Measurements from ENCODE around the gene MRPL10. TPM values are rescaled to one million over a fixed set of nuclear protein-coding genes. Genes with fewer than 3 reads are reported as not detected.

The MRPL10 gene
- total and polyA plus RNA-seq, 2 donors (not counting 1 experiment from before 2014, with no cell fraction given): 31.0 to 44.7 TPM

- DNase-seq (ENCODE audit: low read depth in 2 of 2): no peak
- Histone ChIP-seq H3K4me3 (replicated peaks in 1 of 4; ENCODE audit: control extremely low read depth in 1 of 4, insufficient read depth in 1 of 4, low read depth in 3 of 4, low read length in 4 of 4) (no peak overlapping the region), H3K27me3 (ENCODE audit: control insufficient read depth, insufficient read depth, low read length) (no peaks in the 10 kb centered on the region), H3K36me3 (ENCODE audit: control insufficient read depth, insufficient read depth, low read length) (peaks cover 19% of the 10 kb centered on the region), H2AFZ (ENCODE audit: low read length) (no peak overlapping the region), H3K27ac (ENCODE audit: insufficient read depth, low read length) (no peak overlapping the region), H3K4me1 (ENCODE audit: control insufficient read depth, extremely low read depth, insufficient read depth, low read length) (peaks cover 6% of the 10 kb centered on the region), H3K79me2 (ENCODE audit: control insufficient read depth, insufficient read depth, low read length) (no peaks in the 10 kb centered on the region), H3K9me3 (ENCODE audit: control insufficient read depth, insufficient read depth, low read depth, low read length) (no peaks in the 10 kb centered on the region), H3K4me2 (ENCODE audit: extremely low read depth, insufficient read depth, low read length) (no peak overlapping the region), H3K9ac (ENCODE audit: insufficient read depth, low read length) (no peak overlapping the region), H4K20me1 (ENCODE audit: control insufficient read depth, extremely low read depth, insufficient read depth, low read length) (no peaks in the 10 kb centered on the region)
- TF ChIP-seq CTCF (conservative IDR thresholded peaks at IDR 0.05 in 1 of 2, IDR thresholded peaks at IDR 0.05 in 1 of 2; ENCODE audit: low read depth in 1 of 2, low read length in 2 of 2) (no peak), EZH2 (IDR thresholded peaks at IDR 0.05; ENCODE audit: low read length, missing control alignments) (no peak)
Measured at GRCh38 chr17:47823519-47823918, 7.8 kb downstream of the MRPL10 start.

GRCh38 chr17:47822785-47823184, 8.6 kb downstream of the MRPL10 start:
- Histone ChIP-seq H3K4me1 (ENCODE audit: control insufficient read depth, extremely low read depth, insufficient read depth, low read length) (peaks cover 6% of the 10 kb centered on the region), H3K9ac (ENCODE audit: insufficient read depth, low read length) (no peak overlapping the region), H3K27ac (ENCODE audit: insufficient read depth, low read length) (no peak overlapping the region), H3K27me3 (ENCODE audit: control insufficient read depth, insufficient read depth, low read length) (no peaks in the 10 kb centered on the region), H3K9me3 (ENCODE audit: control insufficient read depth, insufficient read depth, low read depth, low read length) (no peaks in the 10 kb centered on the region), H3K36me3 (ENCODE audit: control insufficient read depth, insufficient read depth, low read length) (peaks cover 17% of the 10 kb centered on the region), H3K4me3 (replicated peaks in 1 of 4; ENCODE audit: control extremely low read depth in 1 of 4, insufficient read depth in 1 of 4, low read depth in 3 of 4, low read length in 4 of 4) (no peak overlapping the region), H4K20me1 (ENCODE audit: control insufficient read depth, extremely low read depth, insufficient read depth, low read length) (no peaks in the 10 kb centered on the region), H3K79me2 (ENCODE audit: control insufficient read depth, insufficient read depth, low read length) (no peaks in the 10 kb centered on the region), H2AFZ (ENCODE audit: low read length) (no peak overlapping the region), H3K4me2 (ENCODE audit: extremely low read depth, insufficient read depth, low read length) (no peak overlapping the region)
- no peak for DNase-seq (ENCODE audit: low read depth in 2 of 2)
- no peak for TF ChIP-seq CTCF (conservative IDR thresholded peaks at IDR 0.05 in 1 of 2, IDR thresholded peaks at IDR 0.05 in 1 of 2; ENCODE audit: low read depth in 1 of 2, low read length in 2 of 2)
- TF ChIP-seq EZH2 (IDR thresholded peaks at IDR 0.05; ENCODE audit: low read length, missing control alignments): no peak

- Histone ChIP-seq H3K4me1 (ENCODE audit: control insufficient read depth, extremely low read depth, insufficient read depth, low read length) (peaks cover 6% of the 10 kb centered on the region), H3K4me2 (ENCODE audit: extremely low read depth, insufficient read depth, low read length) (peak within 1 kb of the TSS; percentile 76), H3K9ac (ENCODE audit: insufficient read depth, low read length) (peak within 1 kb of the TSS; percentile 37), H3K9me3 (ENCODE audit: control insufficient read depth, insufficient read depth, low read depth, low read length) (no peaks in the 10 kb centered on the region), H3K27me3 (ENCODE audit: control insufficient read depth, insufficient read depth, low read length) (no peaks in the 10 kb centered on the region), H3K36me3 (ENCODE audit: control insufficient read depth, insufficient read depth, low read length) (peaks cover 14% of the 10 kb centered on the region), H3K4me3 (replicated peaks in 1 of 4; ENCODE audit: control extremely low read depth in 1 of 4, insufficient read depth in 1 of 4, low read depth in 3 of 4, low read length in 4 of 4) (peak within 1 kb of the TSS; percentile 21 to 76 (median 66)), H4K20me1 (ENCODE audit: control insufficient read depth, extremely low read depth, insufficient read depth, low read length) (no peaks in the 10 kb centered on the region), H3K79me2 (ENCODE audit: control insufficient read depth, insufficient read depth, low read length) (no peaks in the 10 kb centered on the region), H3K27ac (ENCODE audit: insufficient read depth, low read length) (no peak within 1 kb of the TSS), H2AFZ (ENCODE audit: low read length) (peak within 1 kb of the TSS; percentile 43)
- TF ChIP-seq EZH2 (IDR thresholded peaks at IDR 0.05; ENCODE audit: low read length, missing control alignments) (no peak), CTCF (conservative IDR thresholded peaks at IDR 0.05 in 1 of 2, IDR thresholded peaks at IDR 0.05 in 1 of 2; ENCODE audit: low read depth in 1 of 2, low read length in 2 of 2) (peak in 1 of 2 donors; percentile 20)
- peak; percentile 80 to 91 for DNase-seq (ENCODE audit: low read depth in 2 of 2)
Measured at GRCh38 chr17:47821424-47822391, 9.6 kb downstream of the MRPL10 start, which contains the start of gene OSBPL7. Gene OSBPL7, minus strand, starts transcription at chr17:47821794. Its CDS starts 1,516 bp downstream, at chr17:47820278.

All from fibroblast of lung (primary cell).